Measurements from ENCODE around the gene CALHM3.
"Not testable (repeated sequence)": the region's sequence is repeated elsewhere in the genome, so short reads cannot be mapped to it uniquely, and the experiment has no call there.

CALHM3 gene

DNA sequence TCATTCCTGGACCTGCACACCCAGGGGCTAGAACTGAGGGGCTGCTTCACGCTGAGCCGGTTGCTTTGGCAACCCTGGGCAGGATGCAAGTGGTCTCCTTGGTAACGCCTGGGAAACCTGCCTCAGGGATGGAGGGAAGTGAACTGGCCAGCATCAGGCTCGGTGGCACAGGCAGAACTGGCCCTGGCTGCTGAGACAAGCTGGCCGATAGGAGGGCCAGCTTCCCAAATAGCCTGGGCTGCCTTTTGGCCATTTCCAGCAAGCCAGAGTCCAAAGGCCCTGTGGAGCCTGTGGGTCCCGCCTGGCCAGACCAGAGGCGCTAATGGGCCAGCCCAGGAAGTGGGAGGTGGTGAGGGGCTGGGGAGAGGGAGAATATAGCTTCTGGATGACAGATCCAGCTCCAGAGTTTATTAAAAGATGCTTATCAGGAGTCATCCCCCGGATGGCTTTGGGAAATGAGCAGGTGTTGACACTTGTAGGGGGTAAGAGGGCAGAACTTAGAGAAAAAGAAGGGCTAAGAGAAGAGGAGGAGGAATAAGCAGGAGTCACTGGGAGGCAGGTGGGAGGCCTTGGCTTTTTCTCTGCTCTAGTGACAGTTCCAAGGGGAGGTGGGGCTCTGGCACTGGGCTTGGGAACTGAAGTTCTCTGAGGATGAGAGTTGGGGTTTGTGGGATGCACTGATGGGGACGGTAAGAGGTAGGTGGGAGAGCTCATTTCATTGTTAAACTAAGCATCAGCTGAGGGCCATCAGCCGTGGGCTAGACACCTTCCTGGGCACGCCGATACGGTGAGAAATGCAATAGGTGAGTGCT, 24.0 kb upstream of the CALHM3 start:
- DNase-seq, result no peak

DNA sequence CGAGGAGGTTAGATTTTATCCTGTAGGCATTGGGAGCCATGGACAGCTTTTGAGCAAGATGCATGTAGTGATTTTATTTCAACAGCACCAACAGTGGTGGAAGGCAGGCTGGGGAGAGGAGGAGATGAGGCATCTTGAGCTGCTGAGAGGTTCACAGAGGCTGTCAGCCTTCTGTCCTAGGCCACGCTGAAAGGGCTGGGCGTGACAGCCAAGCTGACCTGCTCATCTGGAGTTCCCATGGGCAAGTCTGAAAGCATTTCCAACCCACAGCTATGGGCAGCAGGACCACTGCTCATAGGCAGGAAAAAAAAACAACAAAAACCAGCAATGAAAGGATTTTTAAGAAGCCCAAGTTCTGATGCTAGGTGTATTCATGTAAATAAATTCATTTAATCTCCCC, 22.1 kb upstream of the CALHM3 start:
- no peak for DNase-seq

- DNase-seq, result no peak
Measured at GRCh38 chr10:103500481-103500880, 21.4 kb upstream of the CALHM3 start.

GRCh38 chr10:103499881-103500280, 20.8 kb upstream of the CALHM3 start:
- DNase-seq, result no peak

- DNase-seq, result no peak
Measured at GRCh38 chr10:103498936-103499638, 20.0 kb upstream of the CALHM3 start.

GRCh38 chr10:103497161-103497915, 18.3 kb upstream of the CALHM3 start:
- no peak for DNase-seq

DNA sequence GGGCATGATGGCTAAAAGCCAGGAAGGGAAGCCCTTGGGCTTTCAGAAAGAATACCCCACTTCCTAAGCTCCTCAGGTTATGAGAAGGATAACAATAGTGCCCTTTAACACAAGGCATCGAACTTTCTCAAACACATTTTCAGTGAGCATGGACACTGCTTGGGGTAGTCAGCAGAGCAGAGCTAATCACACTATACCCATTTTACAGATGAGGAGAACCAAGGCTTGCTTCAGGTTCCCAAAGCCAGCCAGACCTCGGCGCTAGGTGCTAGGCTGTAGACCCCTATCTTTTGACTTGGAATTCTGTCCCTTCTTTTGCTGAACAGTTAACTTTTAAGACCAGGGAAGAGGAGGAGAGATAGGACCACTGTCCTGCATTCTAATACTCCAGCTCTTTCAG, 16.3 kb upstream of the CALHM3 start:
- DNase-seq, result no peak

- peak; percentile 32 for DNase-seq
Measured at GRCh38 chr10:103493916-103494877, 15.2 kb upstream of the CALHM3 start.

DNA sequence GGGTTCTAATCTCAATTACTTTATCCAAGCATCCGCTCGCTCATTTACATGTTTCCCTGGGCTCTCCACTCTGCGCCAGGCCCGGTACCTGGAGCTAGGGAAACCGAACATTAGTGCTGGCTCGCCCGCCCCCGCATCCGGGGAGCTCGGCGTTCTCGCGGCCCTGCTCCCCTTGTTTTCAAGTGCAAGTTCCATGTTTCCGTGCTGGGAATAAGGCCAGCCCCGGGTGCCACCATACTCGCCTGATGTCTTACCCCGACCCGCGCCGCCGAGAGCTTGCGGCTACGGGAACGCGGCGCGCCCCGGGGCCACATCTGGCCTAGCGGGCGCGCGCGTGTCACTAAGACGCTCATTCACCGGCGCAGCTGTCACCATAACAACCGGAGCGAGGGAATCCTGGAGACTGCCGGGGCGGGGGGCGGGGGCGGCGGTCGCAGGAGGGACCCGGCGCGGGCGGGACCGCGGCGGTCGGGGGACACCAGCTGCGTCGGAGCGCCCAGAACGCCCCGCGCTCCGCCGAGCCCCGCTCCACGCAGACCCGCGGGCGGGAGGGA, 14.4 kb upstream of the CALHM3 start, which contains the start of gene NEURL1:
Gene NEURL1 (plus strand): TSS at position 344 of the 554 bp plus-strand sequence. CDS start 683 bp downstream, outside the sequence.
- peak; percentile 37 for DNase-seq

GRCh38 chr10:103492655-103493261, 13.7 kb upstream of the CALHM3 start:
- no peak for DNase-seq

- no peak for DNase-seq
Measured at GRCh38 chr10:103491729-103492364, 12.8 kb upstream of the CALHM3 start.

- no peak for DNase-seq
Measured at GRCh38 chr10:103490986-103491314, 11.9 kb upstream of the CALHM3 start.

- no peak for DNase-seq
Measured at GRCh38 chr10:103487410-103487708, 8.3 kb upstream of the CALHM3 start.

GRCh38 chr10:103486635-103487409, 7.8 kb upstream of the CALHM3 start:
- DNase-seq, result not testable (repeated sequence)

- DNase-seq, result peak; percentile 81
Measured at GRCh38 chr10:103481974-103482531, 3.0 kb upstream of the CALHM3 start.

GRCh38 chr10:103480521-103480920, 1.5 kb upstream of the CALHM3 start:
- DNase-seq, result no peak

GRCh38 chr10:103478671-103479070, 369 bp downstream of the CALHM3 start:
- DNase-seq, result no peak

DNA sequence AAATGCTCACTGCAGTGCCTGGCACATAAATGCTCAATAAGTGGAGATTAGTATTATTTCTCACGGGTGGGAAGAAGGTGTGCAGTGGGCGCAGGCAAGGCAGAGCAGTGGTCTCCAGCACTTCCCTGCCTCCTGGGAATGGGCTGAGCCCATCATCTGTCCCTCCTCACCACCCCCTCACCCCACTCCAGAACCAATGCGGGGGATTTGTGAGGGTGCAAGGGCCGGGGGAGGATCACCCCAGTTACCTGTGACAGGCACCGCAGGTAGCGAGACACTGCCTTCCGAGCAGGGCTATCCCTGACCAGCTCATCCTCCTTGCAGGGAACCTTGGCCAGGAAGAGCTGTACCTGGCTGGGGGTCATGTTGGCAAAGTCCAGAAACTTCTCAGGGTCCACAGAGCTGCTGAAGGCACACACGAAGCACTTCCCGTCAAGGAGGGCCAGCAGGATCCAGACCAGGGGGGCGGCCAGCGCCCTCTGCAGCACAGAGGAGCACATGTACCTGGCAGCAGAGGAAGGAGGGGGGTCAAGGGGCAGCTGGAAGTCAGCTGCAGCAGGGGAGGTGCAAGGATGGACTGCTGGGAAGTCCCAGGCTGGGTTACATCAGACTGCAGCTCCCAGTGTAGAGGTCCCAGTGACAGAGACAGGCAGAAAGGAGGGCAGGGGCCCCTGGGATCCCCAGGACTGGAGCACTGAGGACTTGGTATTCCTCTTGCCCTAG, 2.8 kb downstream of the CALHM3 start:
- no peak for DNase-seq

DNA sequence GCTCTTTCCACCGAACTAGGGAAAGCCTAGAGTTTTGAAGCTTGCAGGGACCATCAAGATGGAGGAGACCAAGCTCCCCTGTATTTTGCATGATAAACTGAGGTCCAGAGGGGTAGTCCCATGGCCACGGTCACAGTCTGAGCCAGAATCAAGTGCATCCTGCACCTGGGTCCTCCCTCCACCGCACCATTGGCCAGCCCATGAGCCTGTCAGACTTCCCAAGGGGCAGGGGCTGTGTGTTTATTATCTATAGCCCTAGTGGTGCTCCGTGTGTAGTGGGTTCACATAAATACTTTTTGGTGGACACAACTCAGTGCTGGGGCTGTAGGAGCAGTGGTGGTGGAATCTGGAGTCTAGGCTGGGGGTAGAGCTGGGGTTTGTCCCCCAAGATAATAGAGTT, 3.6 kb downstream of the CALHM3 start:
- no peak for DNase-seq

Data from CD4-positive, alpha-beta T cell treated with Interleukin-12 subunit alpha and Interleukin-12 subunit beta, for 1 hour (primary cell).